CD14-positive monocyte (primary cell): ENCODE data around the gene DNAH10. TPM values are rescaled to one million over a fixed set of nuclear protein-coding genes. Genes with fewer than 3 reads are reported as not detected.

Source experiments
- DNase-seq, 3 donors: peaks; one replicate each; pipeline ENCODE4 v3.0.0-alpha.2; 2011 to 2022
- H2AFZ ChIP-seq: 2 replicates; pipeline ENCODE4 v1.6.0; 2012; ENCODE audit warnings: mild to moderate bottlenecking, low read depth, low read length, inconsistent platforms; ENCODE audit not compliant: insufficient read depth, poor library complexity, severe bottlenecking
- H3K27ac ChIP-seq, 2 donors: 1 replicate in 1 of 2; 2 replicates in 1 of 2; pipeline ENCODE4 v1.5.1; 2012 to 2013; ENCODE audit warnings: low read length in 2 of 2, control low read depth in 1 of 2, inconsistent platforms in 1 of 2, low read depth in 1 of 2, mild to moderate bottlenecking in 1 of 2
- H3K27me3 ChIP-seq, 2 donors: one replicate each; pipeline versions ENCODE4 v1.6.0 to v1.6.1; 2011 to 2013; ENCODE audit warnings: low read length in 2 of 2; ENCODE audit not compliant: control insufficient read depth in 2 of 2, insufficient read depth in 2 of 2
- H3K36me3 ChIP-seq, 2 donors: replicated peaks in 1 of 2; 1 replicate in 1 of 2; 2 replicates in 1 of 2; pipeline versions ENCODE4 v1.5.1 to v1.6.1; 2012 to 2013; ENCODE audit warnings: low read length in 2 of 2, control low read depth in 1 of 2, inconsistent platforms in 1 of 2, mild to moderate bottlenecking in 1 of 2; ENCODE audit not compliant: insufficient read depth in 2 of 2, control insufficient read depth in 1 of 2
- H3K4me1 ChIP-seq, 2 donors: 1 replicate in 1 of 2; 2 replicates in 1 of 2; pipeline versions ENCODE4 v1.5.1 to v1.6.1; 2012 to 2013; ENCODE audit warnings: low read length in 2 of 2, control low read depth in 1 of 2, inconsistent platforms in 1 of 2, mild to moderate bottlenecking in 1 of 2, moderate library complexity in 1 of 2; ENCODE audit not compliant: insufficient read depth in 2 of 2, control insufficient read depth in 1 of 2
- H3K4me2 ChIP-seq: replicated peaks from 2 replicates; pipeline ENCODE3; 2012; ENCODE audit warnings: low read length, moderate library complexity, mild to moderate bottlenecking; ENCODE audit not compliant: poor library complexity, severe bottlenecking; ENCODE audit errors: extremely low read depth
- H3K4me3 ChIP-seq, 3 experiments: fragments of 200-600 bp in 1 of 3; sonication (generic) in 1 of 3; replicated peaks in 1 of 3; 1 replicate in 2 of 3; 2 replicates in 1 of 3; pipeline ENCODE4 v1.5.1; 2011 to 2013; ENCODE audit warnings: low read length in 3 of 3, mild to moderate bottlenecking in 3 of 3, control low read depth in 2 of 3, low read depth in 2 of 3, inconsistent platforms in 1 of 3, moderate library complexity in 1 of 3
- H3K79me2 ChIP-seq: 2 replicates; pipeline ENCODE4 v1.6.0; 2012; ENCODE audit warnings: mild to moderate bottlenecking, control low read depth, inconsistent platforms, low read length, moderate library complexity; ENCODE audit not compliant: insufficient read depth
- H3K9ac ChIP-seq: 2 replicates; pipeline ENCODE4 v1.6.0; 2017; ENCODE audit warnings: low read length, mild to moderate bottlenecking; ENCODE audit not compliant: insufficient read depth, poor library complexity, severe bottlenecking
- H3K9me3 ChIP-seq, 2 donors: replicated peaks in 1 of 2; 1 replicate in 1 of 2; 2 replicates in 1 of 2; pipeline versions ENCODE4 v1.5.1 to v1.6.1; 2012 to 2013; ENCODE audit warnings: low read length in 2 of 2, control low read depth in 1 of 2; ENCODE audit not compliant: control insufficient read depth in 1 of 2, insufficient read depth in 1 of 2
- H4K20me1 ChIP-seq: 2 replicates; pipeline ENCODE4 v1.6.0; 2012; ENCODE audit warnings: mild to moderate bottlenecking, low read length, control low read depth, moderate library complexity; ENCODE audit not compliant: insufficient read depth
- H3K27ac Mint-ChIP-seq, 7 donors: one replicate each; pipeline ENCODE4 v1.8.0; 2020; ENCODE audit warnings: mild to moderate bottlenecking in 7 of 7, mixed read lengths in 7 of 7, moderate library complexity in 6 of 7, inconsistent platforms in 2 of 7
- H3K27me3 Mint-ChIP-seq, 3 donors: one replicate each; pipeline ENCODE4 v1.8.0; 2021 to 2022; ENCODE audit warnings: low read depth in 3 of 3, mild to moderate bottlenecking in 3 of 3, mixed read lengths in 3 of 3, moderate library complexity in 3 of 3, inconsistent platforms in 1 of 3
- H3K36me3 Mint-ChIP-seq, 2 donors: one replicate each; pipeline ENCODE4 v1.8.0; 2020; ENCODE audit warnings: mixed read lengths in 2 of 2, inconsistent platforms in 1 of 2, mild to moderate bottlenecking in 1 of 2
- H3K4me1 Mint-ChIP-seq: one replicate; pipeline ENCODE4 v1.8.0; 2020; ENCODE audit warnings: mild to moderate bottlenecking, mixed read lengths
- H3K4me3 Mint-ChIP-seq, 2 donors: one replicate each; pipeline ENCODE4 v1.8.0; 2020; ENCODE audit warnings: mild to moderate bottlenecking in 2 of 2, mixed read lengths in 2 of 2, moderate library complexity in 1 of 2
- H3K9me3 Mint-ChIP-seq, 7 donors: one replicate each; pipeline ENCODE4 v1.8.0; 2020 to 2022; ENCODE audit warnings: mixed read lengths in 7 of 7, mild to moderate bottlenecking in 6 of 7, moderate library complexity in 6 of 7, inconsistent platforms in 2 of 7
- WGBS: methylation state at CpG from one replicate; pipeline ENCODE4 v1.1.5; 2013; ENCODE audit warnings: missing lambda C conversion rate; ENCODE audit not compliant: insufficient coverage; 5-methylcytosine and 5-hydroxymethylcytosine counted together
- intact Hi-C, 2 donors: fragments of 100-400 bp; cut with micrococcal nuclease; formaldehyde crosslinking; loops; one replicate each; pipeline versions ENCODE4 v1.15.0 to v1.15.1; 2023
- polyA plus RNA-seq, 3 donors: library from polyadenylated mRNA; depleted of rRNA in 1 of 3; unstranded in 2 of 3; stranded (reverse) in 1 of 3; fragments of 300-500 nt in 2 of 3; fragments of >200 nt in 1 of 3; fragmentation: Illumina TruSeq in 2 of 3; gene quantifications; 1 replicate in 2 of 3; 2 replicates in 1 of 3; pipeline ENCODE4 v1.2.3, GENCODE V29; 2012 to 2021
- TF ChIP-seq, protein P1 (sequence below): fragments of 200-600 bp; IDR thresholded peaks from one replicate; pipeline ENCODE4 v1.8.0; 2022; ENCODE audit warnings: antibody characterized with exemption, mild to moderate bottlenecking

DNAH10 gene
- polyA plus RNA-seq, 3 donors: not detected

DNA sequence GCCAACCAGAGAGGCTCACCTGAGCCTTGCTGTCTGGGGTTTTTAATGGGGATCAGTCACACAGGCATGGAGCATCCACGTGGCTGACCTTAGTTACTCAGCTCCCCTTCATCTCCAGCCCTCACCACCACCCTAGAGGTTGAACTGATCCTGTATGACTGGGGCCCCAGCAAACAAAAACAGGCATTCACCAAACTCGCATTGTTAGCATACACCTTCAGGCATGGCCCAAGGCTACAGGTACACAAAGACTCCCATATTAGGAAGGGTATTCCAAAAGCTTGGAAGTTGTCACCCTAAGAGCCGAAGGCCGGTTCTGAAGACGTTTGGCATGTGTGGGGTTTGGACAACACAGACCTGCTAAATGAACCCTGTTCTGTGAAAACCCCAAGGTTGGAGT is 10.0 kb downstream of the DNAH10 start:
- peaks cover 0 to 8% (median 5%) of the 10 kb centered on the region in 3 donors for H3K27me3 Mint-ChIP-seq
- Histone ChIP-seq H3K9me3 (peaks cover 12 to 26% of the 10 kb centered on the region in 2 donors), H3K4me1 (peaks cover 12% of the 10 kb centered on the region in 2 donors), H3K36me3 (no peaks in the 10 kb centered on the region), H3K27ac (no peak overlapping the region), H3K4me2 (no peak overlapping the region), H3K4me3 (no peak overlapping the region), H2AFZ (no peak overlapping the region), H4K20me1 (no peaks in the 10 kb centered on the region), H3K27me3 (no peaks in the 10 kb centered on the region), H3K9ac (no peak overlapping the region), H3K79me2 (no peaks in the 10 kb centered on the region)
- intact Hi-C loops: no loop called here
- peaks cover 17 to 33% (median 25%) of the 10 kb centered on the region in 7 donors for H3K9me3 Mint-ChIP-seq
- TF ChIP-seq, protein P1, sequence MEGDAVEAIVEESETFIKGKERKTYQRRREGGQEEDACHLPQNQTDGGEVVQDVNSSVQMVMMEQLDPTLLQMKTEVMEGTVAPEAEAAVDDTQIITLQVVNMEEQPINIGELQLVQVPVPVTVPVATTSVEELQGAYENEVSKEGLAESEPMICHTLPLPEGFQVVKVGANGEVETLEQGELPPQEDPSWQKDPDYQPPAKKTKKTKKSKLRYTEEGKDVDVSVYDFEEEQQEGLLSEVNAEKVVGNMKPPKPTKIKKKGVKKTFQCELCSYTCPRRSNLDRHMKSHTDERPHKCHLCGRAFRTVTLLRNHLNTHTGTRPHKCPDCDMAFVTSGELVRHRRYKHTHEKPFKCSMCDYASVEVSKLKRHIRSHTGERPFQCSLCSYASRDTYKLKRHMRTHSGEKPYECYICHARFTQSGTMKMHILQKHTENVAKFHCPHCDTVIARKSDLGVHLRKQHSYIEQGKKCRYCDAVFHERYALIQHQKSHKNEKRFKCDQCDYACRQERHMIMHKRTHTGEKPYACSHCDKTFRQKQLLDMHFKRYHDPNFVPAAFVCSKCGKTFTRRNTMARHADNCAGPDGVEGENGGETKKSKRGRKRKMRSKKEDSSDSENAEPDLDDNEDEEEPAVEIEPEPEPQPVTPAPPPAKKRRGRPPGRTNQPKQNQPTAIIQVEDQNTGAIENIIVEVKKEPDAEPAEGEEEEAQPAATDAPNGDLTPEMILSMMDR: no peak
- peaks cover 2 to 3% of the 10 kb centered on the region in 2 donors for H3K36me3 Mint-ChIP-seq
- H3K27ac Mint-ChIP-seq: no peak overlapping the region
- WGBS: 98% methylated on average over 4 of the region's 5 CpGs
- no peak for DNase-seq
- H3K4me1 Mint-ChIP-seq: peaks cover 13% of the 10 kb centered on the region
- H3K4me3 Mint-ChIP-seq: no peak overlapping the region

- H3K27me3 ChIP-seq: no peaks in the 10 kb centered on the region
- intact Hi-C loops: no loop called here
- Mint-ChIP-seq H3K4me1 (peaks cover under 1% of the 10 kb centered on the region), H3K4me3 (no peak overlapping the region), H3K27ac (no peak overlapping the region), H3K36me3 (peaks cover 2 to 3% of the 10 kb centered on the region in 2 donors), H3K9me3 (peaks cover 17 to 33% (median 25%) of the 10 kb centered on the region in 7 donors), H3K27me3 (peaks cover 0 to 7% (median 6%) of the 10 kb centered on the region in 3 donors)
- H3K27ac ChIP-seq: no peak overlapping the region
- no peak overlapping the region for H3K9ac ChIP-seq
- H3K4me2 ChIP-seq: no peak overlapping the region
- TF ChIP-seq, protein P1: no peak
- peaks cover 12 to 26% of the 10 kb centered on the region in 2 donors for H3K9me3 ChIP-seq
- 67% methylated on average over 1 of the region's 1 CpG for WGBS
- H3K4me1 ChIP-seq: peaks cover 0 to 2% of the 10 kb centered on the region in 2 donors
- no peak overlapping the region for H2AFZ ChIP-seq
- H3K79me2 ChIP-seq: no peaks in the 10 kb centered on the region
- H3K4me3 ChIP-seq: no peak overlapping the region
- DNase-seq: no peak
- H4K20me1 ChIP-seq: no peaks in the 10 kb centered on the region
- no peaks in the 10 kb centered on the region for H3K36me3 ChIP-seq
Measured at GRCh38 chr12:123773375-123773774, 11.3 kb downstream of the DNAH10 start.
